HG03066 (cell line): ENCODE measurements around the gene ERCC5.

Source experiments
- ATAC-seq: cut with Tn5 transposase; IDR thresholded peaks from one replicate; pipeline ENCODE4 v1.9.1; 2021; ENCODE audit warnings: low read depth; ENCODE audit not compliant: unreplicated experiment

Gene ERCC5

GRCh38 chr13:102845630-102846260, at the start of gene ERCC5:
TSS of gene ERCC5 (plus strand) at chr13:102846032. CDS start at chr13:102846267, 235 bp downstream.
- peak; percentile 75 for ATAC-seq

DNA sequence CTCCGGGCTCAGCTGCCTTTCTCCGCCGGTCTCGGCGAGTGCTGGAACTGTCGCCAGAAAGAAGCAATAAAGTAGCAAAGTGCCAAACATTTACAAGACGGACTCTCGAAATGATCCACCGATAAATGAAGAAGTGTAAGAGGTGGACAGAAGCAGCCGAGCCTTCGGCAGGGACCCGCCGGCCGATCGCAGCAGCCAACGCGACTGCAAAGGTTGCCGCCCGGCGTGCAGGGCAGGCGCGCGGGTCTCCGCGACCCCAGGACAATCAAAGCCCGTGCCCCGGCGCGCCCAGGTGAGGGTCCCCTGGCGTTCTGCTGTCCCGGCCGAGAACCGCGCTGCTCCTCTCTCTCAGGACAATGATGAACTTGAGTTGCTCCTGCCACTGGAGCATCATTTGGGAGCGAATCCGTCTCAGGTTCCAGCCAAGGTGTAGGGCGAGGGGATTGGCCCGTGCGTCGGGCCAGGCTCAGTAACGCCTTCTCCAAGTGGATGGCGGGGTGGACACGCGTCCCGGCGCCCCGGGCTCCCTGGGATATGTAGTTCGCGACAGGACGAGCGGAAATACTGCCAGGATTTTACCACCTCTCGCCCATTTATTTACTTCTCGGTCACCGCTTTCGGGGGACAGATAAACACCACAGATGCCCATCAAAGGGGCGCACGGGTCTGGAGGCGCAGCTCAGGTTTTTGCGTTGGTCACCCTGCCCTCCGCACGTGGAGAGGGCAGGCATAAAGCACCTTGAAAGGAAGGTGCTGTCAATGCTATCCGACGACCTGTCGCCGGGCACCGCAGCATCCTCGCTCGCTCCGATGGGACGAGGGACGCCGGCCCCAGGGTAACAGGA, 47.0 kb upstream of the ERCC5 start, which contains the start of the genes BIVM and POGLUT2:
Gene BIVM, plus strand, starts transcription at position 539 of the 845 bp plus-strand sequence. CDS start 8,149 bp downstream, outside the sequence.
Gene POGLUT2, minus strand, starts transcription at position 396 of the 845 bp plus-strand sequence. Its CDS starts 306 bp downstream, at position 90.
- peak; percentile 84 for ATAC-seq

GRCh38 chr13:102799426-102800144, 46.2 kb upstream of the ERCC5 start:
- ATAC-seq: peak; percentile 7

- ATAC-seq: peak; percentile 67
Observed at GRCh38 chr13:102800145-102801041, 45.4 kb upstream of the ERCC5 start.

- no peak for ATAC-seq
Observed at GRCh38 chr13:102805680-102806079, 40.2 kb upstream of the ERCC5 start.

DNA sequence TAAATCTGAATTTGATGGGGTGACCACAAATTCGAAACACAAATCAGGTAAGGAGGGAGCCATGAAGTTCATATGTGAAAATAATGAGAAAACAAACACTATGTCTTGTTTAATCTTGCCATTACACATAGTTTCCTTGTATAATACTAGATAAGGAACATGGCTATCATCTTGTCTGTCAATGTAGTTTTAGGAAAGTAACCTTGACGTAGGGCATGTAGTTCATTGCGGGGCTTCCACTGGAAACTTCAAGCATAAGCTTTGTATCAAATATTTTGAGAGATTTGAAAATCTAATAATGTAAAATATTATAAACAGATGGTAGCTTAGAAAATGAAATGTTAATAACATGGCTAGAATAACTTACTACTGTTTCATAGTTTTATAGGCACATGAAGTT, 38.1 kb upstream of the ERCC5 start:
- no peak for ATAC-seq

DNA sequence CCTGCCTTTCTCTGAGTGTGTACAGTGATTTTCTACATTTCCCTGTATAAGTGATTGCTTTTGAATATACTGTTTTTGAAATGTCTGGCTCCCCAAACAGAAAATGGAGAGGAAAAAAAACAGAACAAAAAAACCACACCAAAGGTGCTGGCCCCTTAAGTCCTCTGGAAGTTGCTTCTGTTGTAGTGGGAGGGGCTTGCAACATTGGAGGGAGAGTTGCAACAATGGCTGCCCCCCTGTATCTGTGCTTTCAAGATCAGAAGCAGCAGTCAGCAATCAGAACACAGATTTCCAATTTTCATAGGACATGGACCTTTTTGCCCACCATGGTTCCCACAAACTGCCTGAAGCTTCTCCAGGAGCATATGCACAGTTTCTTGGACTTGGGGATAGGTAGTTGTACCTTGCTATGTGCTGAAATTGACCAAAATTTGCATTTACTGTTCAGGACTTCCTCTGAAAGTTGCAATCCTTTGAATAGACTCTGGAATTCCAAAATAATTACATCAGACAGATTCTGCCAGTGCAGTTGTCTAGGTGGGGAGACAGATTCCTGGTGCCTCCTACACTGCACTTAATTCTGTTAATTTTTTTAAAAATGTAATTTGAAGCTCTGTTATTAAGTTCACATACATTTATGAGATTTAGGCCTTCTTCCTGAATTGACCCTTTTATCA, 33.1 kb upstream of the ERCC5 start:
- ATAC-seq: no peak

GRCh38 chr13:102814025-102814607, 31.7 kb upstream of the ERCC5 start:
- no peak for ATAC-seq

GRCh38 chr13:102814793-102815192, 31.0 kb upstream of the ERCC5 start:
- no peak for ATAC-seq

DNA sequence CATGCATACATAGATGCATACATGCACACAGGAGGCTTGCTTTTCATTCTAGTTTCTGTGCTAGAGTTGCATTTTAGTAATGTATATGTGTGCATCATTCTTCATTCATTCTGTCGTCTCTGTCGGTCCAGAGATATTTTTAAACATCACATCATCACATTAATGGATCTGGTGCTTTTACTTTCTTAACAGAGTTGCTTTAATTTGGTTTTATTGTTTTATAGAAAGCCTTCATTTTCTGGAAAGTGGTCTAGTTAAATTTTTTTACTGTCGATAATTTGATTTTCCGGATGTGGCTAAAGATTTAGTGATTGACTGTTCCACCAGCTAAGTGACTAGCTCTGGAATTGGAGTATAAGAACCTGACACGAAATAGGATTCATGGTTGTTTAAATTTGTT, 30.0 kb upstream of the ERCC5 start:
- ATAC-seq: no peak

GRCh38 chr13:102816708-102817107, 29.1 kb upstream of the ERCC5 start:
- ATAC-seq: no peak

DNA sequence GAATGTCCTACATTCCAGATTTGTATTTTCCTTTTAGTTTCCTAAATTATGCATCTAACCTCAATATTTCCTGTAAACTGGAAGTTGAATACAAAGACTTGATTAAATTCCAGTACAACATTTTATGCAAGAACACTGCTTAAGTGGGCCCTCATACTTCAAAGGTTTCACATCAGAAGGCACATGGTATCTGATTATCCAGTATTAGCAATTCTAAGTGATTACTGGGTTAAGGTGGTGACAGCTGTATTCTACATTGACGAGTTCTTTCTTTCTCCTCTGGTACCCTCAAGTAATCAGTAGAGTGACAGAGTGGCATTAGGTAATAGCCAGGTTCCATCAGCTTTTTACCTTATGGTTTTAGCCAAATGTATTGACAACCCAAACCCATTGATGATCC, 28.6 kb upstream of the ERCC5 start:
- no peak for ATAC-seq

DNA sequence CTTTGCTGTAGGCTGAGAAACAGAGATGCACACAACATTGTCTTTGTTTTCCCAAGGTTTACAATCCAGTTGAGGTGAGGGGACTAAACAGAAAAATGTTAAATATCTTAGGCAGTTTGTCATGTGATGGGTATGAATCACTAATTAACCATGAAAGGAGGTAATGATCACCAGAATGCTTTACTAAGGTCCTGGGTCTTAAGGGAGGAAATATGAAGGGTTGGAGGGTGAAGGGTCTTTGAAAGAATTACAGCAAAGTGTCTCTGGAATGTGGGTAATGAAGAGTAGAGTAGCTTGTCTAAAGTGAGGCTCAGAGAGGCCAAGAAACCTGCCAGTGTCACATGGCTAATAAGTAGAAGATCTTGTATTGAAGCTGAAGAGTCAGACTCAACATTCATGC, 27.9 kb upstream of the ERCC5 start:
- ATAC-seq: no peak

- ATAC-seq: no peak
Observed at GRCh38 chr13:102825400-102825799, 20.4 kb upstream of the ERCC5 start.

GRCh38 chr13:102825921-102826706, 19.7 kb upstream of the ERCC5 start:
- ATAC-seq: no peak

GRCh38 chr13:102830646-102831045, 15.2 kb upstream of the ERCC5 start:
- no peak for ATAC-seq

DNA sequence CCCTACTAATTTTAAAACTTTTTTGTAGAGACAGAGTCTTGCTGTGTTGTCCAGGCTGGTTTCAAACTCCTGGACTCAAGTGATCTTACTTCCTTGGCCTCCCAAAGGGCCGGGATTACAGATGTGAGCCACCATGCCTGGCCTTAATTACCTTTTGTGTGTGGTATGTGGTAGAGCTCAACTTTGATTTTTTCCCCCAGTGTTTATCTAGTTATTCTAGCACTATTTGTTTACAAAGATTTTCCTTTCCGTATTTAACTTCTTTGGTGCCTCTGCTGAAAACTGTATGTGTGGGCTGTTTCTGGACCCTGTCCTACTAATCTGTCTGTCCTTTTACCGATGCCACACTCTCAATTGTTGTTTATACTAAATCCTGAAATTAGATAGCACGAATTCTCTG, 9.4 kb upstream of the ERCC5 start:
- no peak for ATAC-seq

- no peak for ATAC-seq
Observed at GRCh38 chr13:102838273-102838672, 7.6 kb upstream of the ERCC5 start.
